Measurements from ENCODE around the gene MRPS10.
"Not testable (repeated sequence)": the region's sequence is repeated elsewhere in the genome, so short reads cannot be mapped to it uniquely, and the experiment has no call there.

MRPS10 gene

GRCh38 chr6:42202131-42202915 lies 15.3 kb downstream of the MRPS10 start:
- not testable (repeated sequence) for H3K9ac ChIP-seq (ENCODE audit: low read length); H3K27me3 ChIP-seq (ENCODE audit: control insufficient read depth in 1 of 2, insufficient read depth in 2 of 2, low read length in 2 of 2); H3K4me1 ChIP-seq (ENCODE audit: insufficient read depth, low read length); H3K27ac ChIP-seq (ENCODE audit: low read depth, low read length); H3K9me3 ChIP-seq (ENCODE audit: low read length); H3K4me3 ChIP-seq (ENCODE audit: low read depth in 1 of 2, low read length in 2 of 2)
- peaks cover 16% of the 10 kb centered on the region for H3K36me3 ChIP-seq (ENCODE audit: insufficient read depth, low read length)

GRCh38 chr6:42201382-42201781 lies 16.3 kb downstream of the MRPS10 start:
- Histone ChIP-seq H3K9ac (ENCODE audit: low read length) (no peak overlapping the region), H3K27ac (ENCODE audit: low read depth, low read length) (no peak overlapping the region), H3K36me3 (ENCODE audit: insufficient read depth, low read length) (peaks cover 12% of the 10 kb centered on the region), H3K4me3 (ENCODE audit: low read depth in 1 of 2, low read length in 2 of 2) (no peak overlapping the region), H3K27me3 (ENCODE audit: control insufficient read depth in 1 of 2, insufficient read depth in 2 of 2, low read length in 2 of 2) (no peaks in the 10 kb centered on the region), H3K4me1 (ENCODE audit: insufficient read depth, low read length) (peaks cover 9% of the 10 kb centered on the region), H3K9me3 (ENCODE audit: low read length) (no peaks in the 10 kb centered on the region)

- peak overlapping the region in 1 of 2 donors; percentile 0 for H3K4me3 ChIP-seq (ENCODE audit: low read depth in 1 of 2, low read length in 2 of 2)
- peaks cover 9% of the 10 kb centered on the region for H3K4me1 ChIP-seq (ENCODE audit: insufficient read depth, low read length)
- no peak overlapping the region for H3K9ac ChIP-seq (ENCODE audit: low read length)
- H3K36me3 ChIP-seq (ENCODE audit: insufficient read depth, low read length): peaks cover 10% of the 10 kb centered on the region
- H3K9me3 ChIP-seq (ENCODE audit: low read length): no peaks in the 10 kb centered on the region
- no peak overlapping the region for H3K27ac ChIP-seq (ENCODE audit: low read depth, low read length)
- H3K27me3 ChIP-seq (ENCODE audit: control insufficient read depth in 1 of 2, insufficient read depth in 2 of 2, low read length in 2 of 2): no peaks in the 10 kb centered on the region
Observed at GRCh38 chr6:42200035-42200434, 17.6 kb downstream of the MRPS10 start.

- Histone ChIP-seq H3K9me3 (ENCODE audit: low read length) (no peaks in the 10 kb centered on the region), H3K4me1 (ENCODE audit: insufficient read depth, low read length) (peaks cover 9% of the 10 kb centered on the region), H3K27me3 (ENCODE audit: control insufficient read depth in 1 of 2, insufficient read depth in 2 of 2, low read length in 2 of 2) (no peaks in the 10 kb centered on the region), H3K36me3 (ENCODE audit: insufficient read depth, low read length) (peaks cover 4% of the 10 kb centered on the region), H3K4me3 (ENCODE audit: low read depth in 1 of 2, low read length in 2 of 2) (peak overlapping the region in 1 of 2 donors; percentile 0), H3K9ac (ENCODE audit: low read length) (no peak overlapping the region), H3K27ac (ENCODE audit: low read depth, low read length) (no peak overlapping the region)
Observed at GRCh38 chr6:42199106-42199981, 18.3 kb downstream of the MRPS10 start.

- Histone ChIP-seq H3K9me3 (ENCODE audit: low read length) (no peaks in the 10 kb centered on the region), H3K36me3 (ENCODE audit: insufficient read depth, low read length) (no peaks in the 10 kb centered on the region), H3K9ac (ENCODE audit: low read length) (no peak overlapping the region), H3K27ac (ENCODE audit: low read depth, low read length) (no peak overlapping the region), H3K4me1 (ENCODE audit: insufficient read depth, low read length) (peaks cover 9% of the 10 kb centered on the region), H3K27me3 (ENCODE audit: control insufficient read depth in 1 of 2, insufficient read depth in 2 of 2, low read length in 2 of 2) (no peaks in the 10 kb centered on the region), H3K4me3 (ENCODE audit: low read depth in 1 of 2, low read length in 2 of 2) (no peak overlapping the region)
Observed at GRCh38 chr6:42197555-42198362, 19.9 kb downstream of the MRPS10 start.

- H3K27ac ChIP-seq (ENCODE audit: low read depth, low read length): no peak overlapping the region
- H3K9me3 ChIP-seq (ENCODE audit: low read length): no peaks in the 10 kb centered on the region
- H3K9ac ChIP-seq (ENCODE audit: low read length): no peak overlapping the region
- no peaks in the 10 kb centered on the region for H3K36me3 ChIP-seq (ENCODE audit: insufficient read depth, low read length)
- peaks cover 6% of the 10 kb centered on the region for H3K4me1 ChIP-seq (ENCODE audit: insufficient read depth, low read length)
- no peak overlapping the region for H3K4me3 ChIP-seq (ENCODE audit: low read depth in 1 of 2, low read length in 2 of 2)
- no peaks in the 10 kb centered on the region for H3K27me3 ChIP-seq (ENCODE audit: control insufficient read depth in 1 of 2, insufficient read depth in 2 of 2, low read length in 2 of 2)
Observed at GRCh38 chr6:42195415-42195814, 22.2 kb downstream of the MRPS10 start.

- no peaks in the 10 kb centered on the region for H3K36me3 ChIP-seq (ENCODE audit: insufficient read depth, low read length)
- H3K27me3 ChIP-seq (ENCODE audit: control insufficient read depth in 1 of 2, insufficient read depth in 2 of 2, low read length in 2 of 2): no peaks in the 10 kb centered on the region
- H3K4me3 ChIP-seq (ENCODE audit: low read depth in 1 of 2, low read length in 2 of 2): no peak overlapping the region
- no peaks in the 10 kb centered on the region for H3K9me3 ChIP-seq (ENCODE audit: low read length)
- H3K9ac ChIP-seq (ENCODE audit: low read length): no peak overlapping the region
- H3K4me1 ChIP-seq (ENCODE audit: insufficient read depth, low read length): no peaks in the 10 kb centered on the region
- no peak overlapping the region for H3K27ac ChIP-seq (ENCODE audit: low read depth, low read length)
Observed at GRCh38 chr6:42194056-42194455, 23.6 kb downstream of the MRPS10 start.

- Histone ChIP-seq H3K27ac (ENCODE audit: low read depth, low read length) (no peak overlapping the region), H3K4me3 (ENCODE audit: low read depth in 1 of 2, low read length in 2 of 2) (no peak overlapping the region), H3K9me3 (ENCODE audit: low read length) (no peaks in the 10 kb centered on the region), H3K9ac (ENCODE audit: low read length) (no peak overlapping the region), H3K36me3 (ENCODE audit: insufficient read depth, low read length) (no peaks in the 10 kb centered on the region), H3K27me3 (ENCODE audit: control insufficient read depth in 1 of 2, insufficient read depth in 2 of 2, low read length in 2 of 2) (no peaks in the 10 kb centered on the region), H3K4me1 (ENCODE audit: insufficient read depth, low read length) (no peaks in the 10 kb centered on the region)
Observed at GRCh38 chr6:42193491-42193894, 24.2 kb downstream of the MRPS10 start.

GRCh38 chr6:42192385-42192784 lies 25.3 kb downstream of the MRPS10 start:
- not testable (repeated sequence) for H3K36me3 ChIP-seq (ENCODE audit: insufficient read depth, low read length); H3K27me3 ChIP-seq (ENCODE audit: control insufficient read depth in 1 of 2, insufficient read depth in 2 of 2, low read length in 2 of 2); H3K9me3 ChIP-seq (ENCODE audit: low read length); H3K9ac ChIP-seq (ENCODE audit: low read length); H3K4me1 ChIP-seq (ENCODE audit: insufficient read depth, low read length); H3K4me3 ChIP-seq (ENCODE audit: low read depth in 1 of 2, low read length in 2 of 2); H3K27ac ChIP-seq (ENCODE audit: low read depth, low read length)

- no peak overlapping the region for H3K9ac ChIP-seq (ENCODE audit: low read length)
- H3K27ac ChIP-seq (ENCODE audit: low read depth, low read length): no peak overlapping the region
- no peaks in the 10 kb centered on the region for H3K9me3 ChIP-seq (ENCODE audit: low read length)
- no peaks in the 10 kb centered on the region for H3K36me3 ChIP-seq (ENCODE audit: insufficient read depth, low read length)
- H3K4me1 ChIP-seq (ENCODE audit: insufficient read depth, low read length): no peaks in the 10 kb centered on the region
- no peaks in the 10 kb centered on the region for H3K27me3 ChIP-seq (ENCODE audit: control insufficient read depth in 1 of 2, insufficient read depth in 2 of 2, low read length in 2 of 2)
- H3K4me3 ChIP-seq (ENCODE audit: low read depth in 1 of 2, low read length in 2 of 2): no peak overlapping the region
Observed at GRCh38 chr6:42190554-42191183, 27.0 kb downstream of the MRPS10 start.

GRCh38 chr6:42188406-42188805 lies 29.3 kb downstream of the MRPS10 start:
- no peaks in the 10 kb centered on the region for H3K36me3 ChIP-seq (ENCODE audit: insufficient read depth, low read length)
- no peaks in the 10 kb centered on the region for H3K4me1 ChIP-seq (ENCODE audit: insufficient read depth, low read length)
- no peak overlapping the region for H3K9ac ChIP-seq (ENCODE audit: low read length)
- H3K27ac ChIP-seq (ENCODE audit: low read depth, low read length): no peak overlapping the region
- H3K9me3 ChIP-seq (ENCODE audit: low read length): no peaks in the 10 kb centered on the region
- no peak overlapping the region for H3K4me3 ChIP-seq (ENCODE audit: low read depth in 1 of 2, low read length in 2 of 2)
- no peaks in the 10 kb centered on the region for H3K27me3 ChIP-seq (ENCODE audit: control insufficient read depth in 1 of 2, insufficient read depth in 2 of 2, low read length in 2 of 2)
